Endothelial cell (in vitro differentiated cells): ENCODE results near the gene FMN1. TPM values are rescaled to one million over a fixed set of nuclear protein-coding genes. Genes with fewer than 3 reads are reported as not detected.

Experiments used
- DNase-seq: peaks from one replicate; pipeline ENCODE4 v3.0.0; 2021; ENCODE audit warnings: low spot score
- H3K27ac Mint-ChIP-seq: one replicate; pipeline ENCODE4 v1.8.0; 2021; ENCODE audit warnings: mixed read lengths, inconsistent platforms; ENCODE audit not compliant: unreplicated experiment
- H3K27me3 Mint-ChIP-seq: one replicate; pipeline ENCODE4 v1.8.0; 2021; ENCODE audit warnings: mild to moderate bottlenecking, moderate library complexity, mixed read lengths, inconsistent platforms; ENCODE audit not compliant: unreplicated experiment
- H3K36me3 Mint-ChIP-seq: one replicate; pipeline ENCODE4 v1.8.0; 2021; ENCODE audit warnings: mild to moderate bottlenecking, low read depth, mixed read lengths, inconsistent platforms; ENCODE audit not compliant: unreplicated experiment
- H3K4me1 Mint-ChIP-seq: one replicate; pipeline ENCODE4 v1.8.0; 2021; ENCODE audit warnings: mild to moderate bottlenecking, mixed read lengths, inconsistent platforms; ENCODE audit not compliant: unreplicated experiment
- H3K4me3 Mint-ChIP-seq: one replicate; pipeline ENCODE4 v1.8.0; 2021; ENCODE audit warnings: mild to moderate bottlenecking, mixed read lengths, inconsistent platforms; ENCODE audit not compliant: unreplicated experiment
- H3K9me3 Mint-ChIP-seq: one replicate; pipeline ENCODE4 v1.8.0; 2021; ENCODE audit warnings: mixed read lengths, inconsistent platforms; ENCODE audit not compliant: unreplicated experiment
- total RNA-seq: library from RNA; stranded (reverse); fragmentation: NEBNext Ultra II Directional; extraction: Animal tissue kit (Norgen Biotek cat#: 25700); gene quantifications from one replicate; pipeline ENCODE4 v1.2.1, GENCODE V29; 2021; ENCODE audit not compliant: unreplicated experiment
- TF ChIP-seq, protein P1 (sequence below): fragments of 200-600 bp; sonication (generic); IDR thresholded peaks from one replicate; pipeline ENCODE4 v1.5.0; 2021; ENCODE audit warnings: antibody characterized with exemption; ENCODE audit not compliant: unreplicated experiment

FMN1 gene
- total RNA-seq, 1 donor from 2014 or later, result 1.3 TPM

DNA sequence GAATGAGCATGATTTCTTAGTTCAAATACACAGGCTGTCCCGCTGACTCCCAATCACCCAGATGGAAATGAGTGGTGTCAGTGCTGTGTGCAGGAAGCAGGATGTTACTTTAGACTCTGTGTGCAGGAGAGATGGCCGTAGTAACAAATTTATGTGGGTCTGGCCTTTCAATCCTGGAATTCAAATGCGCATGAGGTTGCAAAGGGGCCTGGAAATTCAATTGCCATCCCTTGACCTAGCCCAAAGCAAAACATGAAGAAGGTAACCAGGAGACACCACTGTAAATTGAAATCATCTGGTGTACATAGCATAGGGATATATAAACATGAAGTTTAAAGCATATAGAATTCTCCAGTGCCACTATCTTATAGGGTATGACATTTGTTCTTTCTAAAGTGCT lies 443.5 kb downstream of the FMN1 start:
- H3K27me3 Mint-ChIP-seq, result no peaks in the 10 kb centered on the region
- H3K4me1 Mint-ChIP-seq, result no peaks in the 10 kb centered on the region
- no peak overlapping the region for H3K4me3 Mint-ChIP-seq
- H3K27ac Mint-ChIP-seq, result no peak overlapping the region
- no peaks in the 10 kb centered on the region for H3K36me3 Mint-ChIP-seq
- no peaks in the 10 kb centered on the region for H3K9me3 Mint-ChIP-seq
- TF ChIP-seq, protein P1, sequence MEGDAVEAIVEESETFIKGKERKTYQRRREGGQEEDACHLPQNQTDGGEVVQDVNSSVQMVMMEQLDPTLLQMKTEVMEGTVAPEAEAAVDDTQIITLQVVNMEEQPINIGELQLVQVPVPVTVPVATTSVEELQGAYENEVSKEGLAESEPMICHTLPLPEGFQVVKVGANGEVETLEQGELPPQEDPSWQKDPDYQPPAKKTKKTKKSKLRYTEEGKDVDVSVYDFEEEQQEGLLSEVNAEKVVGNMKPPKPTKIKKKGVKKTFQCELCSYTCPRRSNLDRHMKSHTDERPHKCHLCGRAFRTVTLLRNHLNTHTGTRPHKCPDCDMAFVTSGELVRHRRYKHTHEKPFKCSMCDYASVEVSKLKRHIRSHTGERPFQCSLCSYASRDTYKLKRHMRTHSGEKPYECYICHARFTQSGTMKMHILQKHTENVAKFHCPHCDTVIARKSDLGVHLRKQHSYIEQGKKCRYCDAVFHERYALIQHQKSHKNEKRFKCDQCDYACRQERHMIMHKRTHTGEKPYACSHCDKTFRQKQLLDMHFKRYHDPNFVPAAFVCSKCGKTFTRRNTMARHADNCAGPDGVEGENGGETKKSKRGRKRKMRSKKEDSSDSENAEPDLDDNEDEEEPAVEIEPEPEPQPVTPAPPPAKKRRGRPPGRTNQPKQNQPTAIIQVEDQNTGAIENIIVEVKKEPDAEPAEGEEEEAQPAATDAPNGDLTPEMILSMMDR, result no peak
- DNase-seq, result no peak

DNA sequence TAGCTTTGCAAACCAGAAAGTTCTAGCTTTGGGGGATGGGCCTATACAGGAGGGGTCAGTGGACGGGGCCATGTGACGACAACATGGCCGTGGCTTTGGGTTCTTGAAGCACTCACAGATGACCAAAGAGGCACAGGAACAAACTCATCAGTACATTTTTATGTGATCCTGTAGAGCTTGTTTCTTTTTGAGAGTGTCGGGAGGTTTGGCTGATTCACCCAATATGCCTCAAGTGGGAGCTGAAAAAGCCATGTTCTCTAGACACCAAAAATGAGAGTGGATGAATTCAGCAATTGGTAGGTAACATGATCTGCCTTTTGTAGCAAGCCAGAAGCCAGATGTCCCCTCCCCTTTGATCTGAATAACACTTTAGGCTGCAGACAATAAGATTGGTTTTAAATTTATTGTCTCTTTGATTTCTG lies 446.6 kb downstream of the FMN1 start:
- no peak overlapping the region for H3K4me3 Mint-ChIP-seq
- no peaks in the 10 kb centered on the region for H3K36me3 Mint-ChIP-seq
- no peaks in the 10 kb centered on the region for H3K4me1 Mint-ChIP-seq
- no peaks in the 10 kb centered on the region for H3K27me3 Mint-ChIP-seq
- H3K27ac Mint-ChIP-seq, result no peak overlapping the region
- no peak for DNase-seq
- TF ChIP-seq, protein P1, result no peak
- no peaks in the 10 kb centered on the region for H3K9me3 Mint-ChIP-seq

DNA sequence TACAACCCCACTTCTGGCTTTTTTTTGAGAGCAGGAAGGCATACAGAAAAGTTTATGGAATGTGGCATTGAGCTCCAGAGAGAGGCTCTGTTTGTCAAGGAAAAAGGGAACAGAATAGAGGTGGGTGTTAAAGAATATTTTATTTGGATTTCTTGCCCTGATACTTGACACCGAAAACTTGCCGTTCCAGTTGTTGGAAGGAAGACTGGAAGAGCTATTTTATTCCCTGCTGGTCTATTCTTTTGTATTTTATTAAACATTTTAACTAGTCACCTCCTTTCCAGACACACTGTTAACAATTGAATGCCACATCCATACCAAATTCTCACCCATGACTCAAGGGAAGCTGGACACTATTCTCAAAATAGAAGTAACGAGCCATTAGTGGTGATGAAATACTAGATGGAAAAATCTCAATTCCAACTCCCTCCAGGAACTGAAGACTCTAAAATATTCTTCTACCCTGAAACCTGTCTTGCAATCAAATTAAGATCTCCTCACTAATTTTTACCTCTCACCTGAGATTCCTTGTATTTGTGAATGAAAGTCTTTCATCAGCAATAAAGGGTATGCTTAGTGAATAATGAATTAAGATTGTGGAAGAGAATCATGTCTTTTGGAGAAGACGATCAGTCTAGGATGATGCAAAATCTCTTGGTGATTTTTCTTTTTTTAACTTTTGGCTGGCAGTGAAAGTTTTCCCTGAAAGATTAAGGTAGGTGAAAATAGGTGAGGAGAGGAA lies 448.2 kb downstream of the FMN1 start:
- H3K27ac Mint-ChIP-seq, result no peak overlapping the region
- H3K4me3 Mint-ChIP-seq, result no peak overlapping the region
- no peaks in the 10 kb centered on the region for H3K36me3 Mint-ChIP-seq
- H3K27me3 Mint-ChIP-seq, result no peaks in the 10 kb centered on the region
- no peaks in the 10 kb centered on the region for H3K9me3 Mint-ChIP-seq
- no peaks in the 10 kb centered on the region for H3K4me1 Mint-ChIP-seq
- no peak for DNase-seq
- TF ChIP-seq, protein P1, result no peak

DNA sequence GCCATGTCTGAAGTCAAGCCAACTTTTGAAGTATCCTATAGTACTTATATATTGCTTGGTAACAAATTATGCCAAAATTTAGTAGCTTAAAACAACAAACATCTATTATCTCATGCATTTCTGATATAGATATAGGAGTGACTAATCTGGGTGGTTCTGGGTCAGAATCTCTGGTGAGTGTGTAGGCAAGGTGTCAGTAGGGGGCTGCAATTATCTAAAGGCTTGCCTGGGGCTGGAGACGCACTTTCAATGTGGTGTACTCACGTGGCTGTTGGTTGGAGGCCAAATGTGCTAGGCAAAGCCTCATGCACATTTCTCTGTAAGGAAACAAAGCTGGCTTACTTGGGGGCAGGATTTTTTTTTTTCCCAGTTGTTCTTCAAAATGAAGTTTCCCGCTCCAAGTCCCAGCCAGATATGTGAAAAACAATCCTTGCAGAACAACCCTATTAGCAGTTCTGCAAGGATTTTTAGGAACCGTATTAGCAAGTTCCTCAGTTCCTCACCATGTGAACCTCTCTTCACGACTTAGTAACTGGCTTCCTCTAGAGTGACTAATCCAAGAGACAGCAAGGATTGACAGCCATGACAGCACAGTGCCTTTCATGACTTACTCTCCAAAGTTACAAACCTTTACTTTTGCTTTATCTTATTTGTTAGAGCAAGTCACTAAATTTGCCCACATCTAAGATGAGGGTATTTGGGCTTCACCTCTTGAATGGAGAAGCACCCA lies 450.9 kb downstream of the FMN1 start:
- TF ChIP-seq, protein P1, result no peak
- DNase-seq, result no peak
- H3K4me1 Mint-ChIP-seq, result no peaks in the 10 kb centered on the region
- H3K27me3 Mint-ChIP-seq, result no peaks in the 10 kb centered on the region
- no peaks in the 10 kb centered on the region for H3K9me3 Mint-ChIP-seq
- no peak overlapping the region for H3K4me3 Mint-ChIP-seq
- no peaks in the 10 kb centered on the region for H3K36me3 Mint-ChIP-seq
- no peak overlapping the region for H3K27ac Mint-ChIP-seq

DNA sequence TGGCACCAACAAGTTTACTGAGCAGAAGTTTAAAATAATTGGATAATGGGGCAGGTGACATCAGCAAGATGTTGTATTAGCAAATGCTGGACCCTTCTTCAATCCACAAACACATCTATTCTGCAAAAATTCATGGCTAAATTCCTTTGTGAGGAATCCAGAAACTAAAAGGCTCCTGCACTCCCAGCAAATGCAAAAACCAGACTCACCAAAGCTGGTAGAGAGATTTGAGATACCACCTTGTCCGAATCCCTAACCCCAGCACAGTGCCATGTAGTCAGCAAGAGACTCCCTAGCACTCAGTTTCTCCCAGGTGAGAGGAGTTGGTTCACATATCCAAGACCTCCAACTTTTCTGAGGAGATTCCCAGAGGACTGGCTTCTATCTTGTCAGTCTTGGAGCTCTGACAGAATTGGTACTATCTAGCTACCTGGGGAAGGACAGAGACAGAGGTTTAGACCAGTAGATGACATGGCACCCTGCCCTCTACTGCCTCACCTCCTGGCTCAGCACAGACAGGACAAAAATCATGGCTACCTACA lies 454.9 kb downstream of the FMN1 start:
- TF ChIP-seq, protein P1, result no peak

More for the DNA sequence above, 454.9 kb downstream of the FMN1 start:
- DNase-seq, result no peak
- H3K4me1 Mint-ChIP-seq, result no peaks in the 10 kb centered on the region
- H3K27ac Mint-ChIP-seq, result no peak overlapping the region
- H3K36me3 Mint-ChIP-seq, result no peaks in the 10 kb centered on the region
- H3K4me3 Mint-ChIP-seq, result no peak overlapping the region
- no peaks in the 10 kb centered on the region for H3K9me3 Mint-ChIP-seq
- peaks cover 2% of the 10 kb centered on the region for H3K27me3 Mint-ChIP-seq
